ENCODE data around the gene IFNAR1. TPM values are rescaled to one million over a fixed set of nuclear protein-coding genes. Genes with fewer than 3 reads are reported as not detected.
A peak's percentile ranks its signal among the peaks of the same experiment; 100 is the strongest.

The IFNAR1 gene
- total and polyA plus RNA-seq, 7 experiments from 2014 or later, result 24.7 to 76.2 (median 56.9) TPM

DNA sequence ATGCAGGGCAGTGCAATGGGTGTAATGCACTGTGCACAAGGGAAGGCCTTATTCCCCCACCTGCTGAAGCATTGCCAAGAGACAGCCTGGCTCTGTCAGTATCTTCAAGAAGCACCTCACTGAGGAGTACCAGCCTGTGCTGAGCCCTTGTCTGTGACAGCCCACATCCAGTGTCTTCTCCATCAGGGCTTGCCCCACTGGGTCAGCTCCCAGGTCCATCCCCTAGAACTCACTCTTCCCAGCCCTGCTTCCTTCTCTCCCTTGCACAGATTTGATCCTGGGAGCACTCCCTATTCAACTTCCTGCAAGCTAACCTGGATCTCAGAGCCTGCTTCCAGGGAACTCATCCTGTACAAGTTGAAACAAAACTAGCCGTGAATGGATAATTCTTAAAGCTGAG lies 44.8 kb downstream of the IFNAR1 start:
- no peaks in the 10 kb centered on the region for H3K27me3 ChIP-seq (ENCODE audit: control insufficient read depth in 2 of 2, insufficient read depth in 2 of 2, low read length in 2 of 2)
- peaks cover 0 to 8% (median 0%) of the 10 kb centered on the region in 5 donors for H3K27me3 Mint-ChIP-seq
- no peak overlapping the region for H3K4me3 Mint-ChIP-seq
- H3K9me3 Mint-ChIP-seq, result peaks cover 0 to 34% (median 17%) of the 10 kb centered on the region in 11 donors
- no peaks in the 10 kb centered on the region for H3K36me3 ChIP-seq (ENCODE audit: control insufficient read depth in 2 of 3, insufficient read depth in 3 of 3, low read length in 3 of 3)
- ATAC-seq, result no peak
- H3K4me3 ChIP-seq (ENCODE audit: low read length), result no peak overlapping the region
- peaks cover 0 to 9% (median 3%) of the 10 kb centered on the region in 7 donors for H3K4me1 Mint-ChIP-seq
- peaks cover 0 to 29% (median 4%) of the 10 kb centered on the region in 5 donors for H3K36me3 Mint-ChIP-seq
- no peak for DNase-seq
- peak overlapping the region in 1 of 9 donors; percentile 49 for H3K27ac Mint-ChIP-seq
- POLR2A ChIA-PET, result interaction anchor here (0.6 to 1.9 kb wide), 3 partner anchors 8 to 143 kb away, joined by 3 to 10 read pairs (median 4); no protein-coding TSS in a partner anchor
- H3K4me1 ChIP-seq (ENCODE audit: control insufficient read depth in 2 of 2, insufficient read depth in 2 of 2, low read length in 2 of 2), result no peaks in the 10 kb centered on the region
- peaks cover 0 to 23% (median 10%) of the 10 kb centered on the region in 3 experiments for H3K9me3 ChIP-seq (ENCODE audit: control insufficient read depth in 2 of 3, low read length in 3 of 3)
- CTCF ChIA-PET, result interaction anchor here (0.7 to 2.0 kb wide), 3 partner anchors 9 to 170 kb away, joined by 3 to 10 read pairs (median 3); no protein-coding TSS in a partner anchor
- intact Hi-C loops (cut with micrococcal nuclease), result loop anchor here in 1 of 2 donors (10.0 kb wide), 2 partner anchors 105 to 135 kb away; partner anchors contain the start of gene IL10RB
- no peak overlapping the region for H3K27ac ChIP-seq (ENCODE audit: low read depth, low read length)

DNA sequence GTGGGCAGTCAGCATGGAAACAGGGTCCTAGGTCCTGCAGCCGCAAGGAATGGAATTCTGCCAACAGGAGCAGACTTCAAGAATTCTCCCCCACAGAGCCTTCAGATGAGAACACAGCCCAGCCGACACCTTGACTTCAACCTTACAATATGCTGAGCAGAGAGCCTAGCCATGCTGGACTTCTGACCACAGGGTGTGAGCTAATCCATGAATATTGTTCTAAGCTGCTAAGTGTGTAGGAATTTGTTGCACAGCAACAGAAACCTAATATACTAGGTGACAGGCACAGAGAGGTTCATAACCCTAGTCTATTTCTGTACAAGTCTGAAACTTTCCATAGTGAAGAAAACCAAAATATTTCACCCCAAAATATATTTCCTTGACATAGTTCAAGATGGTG lies 45.5 kb downstream of the IFNAR1 start:
- no peak for DNase-seq
- H3K4me3 ChIP-seq (ENCODE audit: low read length), result no peak overlapping the region
- H3K36me3 ChIP-seq (ENCODE audit: control insufficient read depth in 2 of 3, insufficient read depth in 3 of 3, low read length in 3 of 3), result no peaks in the 10 kb centered on the region
- Mint-ChIP-seq H3K4me3 (no peak overlapping the region), H3K27ac (no peak overlapping the region), H3K9me3 (peaks cover 0 to 34% (median 17%) of the 10 kb centered on the region in 11 donors), H3K27me3 (peaks cover 0 to 10% (median 2%) of the 10 kb centered on the region in 5 donors), H3K36me3 (peaks cover 0 to 29% (median 4%) of the 10 kb centered on the region in 5 donors), H3K4me1 (peaks cover 3 to 17% (median 7%) of the 10 kb centered on the region in 7 donors)
- no peaks in the 10 kb centered on the region for H3K27me3 ChIP-seq (ENCODE audit: control insufficient read depth in 2 of 2, insufficient read depth in 2 of 2, low read length in 2 of 2)
- no peaks in the 10 kb centered on the region for H3K4me1 ChIP-seq (ENCODE audit: control insufficient read depth in 2 of 2, insufficient read depth in 2 of 2, low read length in 2 of 2)
- H3K9me3 ChIP-seq (ENCODE audit: control insufficient read depth in 2 of 3, low read length in 3 of 3), result peaks cover 0 to 23% (median 10%) of the 10 kb centered on the region in 3 experiments
- ChIA-PET CTCF (interaction anchor here (1.3 to 2.0 kb wide), 2 partner anchors 9 to 170 kb away, joined by 3 to 10 read pairs; no protein-coding TSS in a partner anchor), POLR2A (interaction anchor here (0.7 to 1.9 kb wide), 3 partner anchors 8 to 41 kb away, joined by 3 to 10 read pairs (median 4); no protein-coding TSS in a partner anchor)
- intact Hi-C loops (cut with micrococcal nuclease), result loop anchor here in 1 of 2 donors (5.0 kb wide), 1 partner anchor 538 kb away; no protein-coding TSS in a partner anchor
- H3K27ac ChIP-seq (ENCODE audit: low read depth, low read length), result no peak overlapping the region
- ATAC-seq, result no peak

DNA sequence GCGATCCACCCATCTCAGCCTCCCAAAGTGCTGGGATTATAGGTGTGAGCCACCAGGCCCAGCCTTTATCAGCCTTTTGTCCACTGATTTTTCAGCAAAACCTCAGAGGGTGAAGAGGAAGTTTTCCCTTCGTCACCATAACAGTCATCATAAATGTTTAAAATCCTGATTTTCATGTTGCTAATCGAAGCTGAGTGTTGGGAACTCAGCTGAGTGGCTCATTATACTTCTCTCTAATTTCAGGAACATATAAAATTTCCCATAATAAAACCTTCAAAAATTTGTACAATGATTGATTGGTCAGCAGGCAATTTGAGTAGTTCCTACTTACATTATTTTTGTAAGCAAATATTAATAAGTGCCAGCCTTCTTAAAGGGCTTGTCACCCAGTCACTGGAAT lies 46.6 kb downstream of the IFNAR1 start:
- Histone ChIP-seq H3K4me3 (ENCODE audit: low read length) (no peak overlapping the region), H3K27me3 (ENCODE audit: control insufficient read depth in 2 of 2, insufficient read depth in 2 of 2, low read length in 2 of 2) (no peaks in the 10 kb centered on the region), H3K36me3 (ENCODE audit: control insufficient read depth in 2 of 3, insufficient read depth in 3 of 3, low read length in 3 of 3) (no peaks in the 10 kb centered on the region), H3K27ac (ENCODE audit: low read depth, low read length) (no peak overlapping the region), H3K9me3 (ENCODE audit: control insufficient read depth in 2 of 3, low read length in 3 of 3) (peaks cover 0 to 23% (median 10%) of the 10 kb centered on the region in 3 experiments), H3K4me1 (ENCODE audit: control insufficient read depth in 2 of 2, insufficient read depth in 2 of 2, low read length in 2 of 2) (no peaks in the 10 kb centered on the region)
- no peak overlapping the region for H3K27ac Mint-ChIP-seq
- H3K4me3 Mint-ChIP-seq, result no peak overlapping the region
- intact Hi-C loops (cut with micrococcal nuclease), result loop anchor here in 1 of 2 donors (5.0 kb wide), 1 partner anchor 539 kb away; no protein-coding TSS in a partner anchor
- no peak for DNase-seq
- H3K9me3 Mint-ChIP-seq, result peaks cover 0 to 31% (median 17%) of the 10 kb centered on the region in 11 donors
- POLR2A ChIA-PET, result interaction anchor here (0.8 kb wide), 1 partner anchor 171 kb away, joined by 3 read pairs; no protein-coding TSS in a partner anchor
- peaks cover 6 to 19% (median 6%) of the 10 kb centered on the region in 7 donors for H3K4me1 Mint-ChIP-seq
- H3K27me3 Mint-ChIP-seq, result peaks cover 0 to 16% (median 4%) of the 10 kb centered on the region in 5 donors
- ATAC-seq, result no peak
- H3K36me3 Mint-ChIP-seq, result peaks cover 0 to 25% (median 4%) of the 10 kb centered on the region in 5 donors
- CTCF ChIA-PET, result interaction anchor here (0.5 to 1.4 kb wide), 5 partner anchors 9 to 172 kb away, joined by 3 to 13 read pairs (median 4); no protein-coding TSS in a partner anchor

DNA sequence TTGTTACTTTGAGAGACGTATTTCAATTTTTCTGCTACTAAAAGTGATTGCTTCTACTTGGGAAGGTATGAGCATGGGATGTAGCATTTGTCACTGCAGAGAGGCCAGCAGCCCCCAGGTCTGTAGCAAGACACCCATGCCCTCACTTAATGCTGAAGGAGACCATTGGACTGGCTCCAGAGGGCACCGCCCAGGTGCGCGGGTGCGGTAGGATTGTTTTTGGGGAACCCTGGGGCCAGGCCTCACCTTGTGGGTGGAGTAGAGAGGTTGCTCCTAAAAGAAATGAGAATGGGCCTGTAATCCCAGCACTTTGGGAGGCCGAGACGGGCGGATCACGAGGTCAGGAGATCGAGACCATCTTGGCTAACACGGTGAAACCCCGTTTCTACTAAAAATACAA lies 47.8 kb downstream of the IFNAR1 start:
- H3K4me1 Mint-ChIP-seq, result peaks cover 6 to 19% (median 8%) of the 10 kb centered on the region in 7 donors
- H3K27ac ChIP-seq (ENCODE audit: low read depth, low read length), result no peak overlapping the region
- no peak for ATAC-seq

DNA sequence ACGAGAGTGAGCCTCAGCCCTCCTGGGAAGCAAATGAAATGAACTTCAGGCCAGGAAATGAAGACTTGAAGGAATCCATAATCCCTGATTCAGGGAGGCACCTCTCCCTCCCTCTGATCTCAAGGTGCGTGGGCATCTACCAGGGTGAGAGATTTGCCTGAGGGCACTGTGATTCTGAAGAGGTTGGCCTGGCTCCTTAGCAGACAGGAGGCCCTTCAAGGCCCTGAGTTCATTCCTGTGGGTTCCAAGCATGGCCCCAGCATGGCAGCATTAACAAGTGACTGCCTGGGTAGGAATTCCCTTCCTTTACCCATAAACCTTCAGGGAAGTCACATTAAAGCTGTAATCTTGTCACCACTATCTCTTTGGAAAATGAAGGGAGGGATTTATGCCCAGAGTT lies 48.7 kb downstream of the IFNAR1 start:
- intact Hi-C loops (cut with micrococcal nuclease), result loop anchor here in 1 of 2 donors (5.0 kb wide), 1 partner anchor 541 kb away; no protein-coding TSS in a partner anchor
- ChIA-PET POLR2A (interaction anchor here (1.0 kb wide), 1 partner anchor 12 kb away, joined by 5 read pairs; no protein-coding TSS in a partner anchor), CTCF (interaction anchor here (0.7 to 3.3 kb wide), 7 partner anchors 11 to 176 kb away, joined by 3 to 12 read pairs (median 5); no protein-coding TSS in a partner anchor)
- Mint-ChIP-seq H3K4me1 (peaks cover 6 to 19% (median 8%) of the 10 kb centered on the region in 7 donors), H3K27ac (no peak overlapping the region), H3K9me3 (peaks cover 0 to 10% (median 3%) of the 10 kb centered on the region in 11 donors), H3K27me3 (peaks cover 0 to 32% (median 4%) of the 10 kb centered on the region in 5 donors), H3K36me3 (peaks cover 0 to 9% (median 0%) of the 10 kb centered on the region in 5 donors), H3K4me3 (no peak overlapping the region)
- DNase-seq (no peak), ATAC-seq (no peak)
- no peaks in the 10 kb centered on the region for H3K4me1 ChIP-seq (ENCODE audit: control insufficient read depth in 2 of 2, insufficient read depth in 2 of 2, low read length in 2 of 2)
- H3K27me3 ChIP-seq (ENCODE audit: control insufficient read depth in 2 of 2, insufficient read depth in 2 of 2, low read length in 2 of 2), result peaks cover 0 to 6% of the 10 kb centered on the region in 2 donors
- H3K36me3 ChIP-seq (ENCODE audit: control insufficient read depth in 2 of 3, insufficient read depth in 3 of 3, low read length in 3 of 3), result no peaks in the 10 kb centered on the region
- H3K4me3 ChIP-seq (ENCODE audit: low read length), result no peak overlapping the region
- no peak overlapping the region for H3K27ac ChIP-seq (ENCODE audit: low read depth, low read length)
- peaks cover 0 to 3% (median 1%) of the 10 kb centered on the region in 3 experiments for H3K9me3 ChIP-seq (ENCODE audit: control insufficient read depth in 2 of 3, low read length in 3 of 3)

More for the DNA sequence above, 47.8 kb downstream of the IFNAR1 start:
- intact Hi-C loops (cut with micrococcal nuclease), result loop anchor here in 1 of 2 donors (5.0 kb wide), 1 partner anchor 540 kb away; no protein-coding TSS in a partner anchor
- H3K36me3 ChIP-seq (ENCODE audit: control insufficient read depth in 2 of 3, insufficient read depth in 3 of 3, low read length in 3 of 3), result no peaks in the 10 kb centered on the region
- no peak overlapping the region for H3K4me3 ChIP-seq (ENCODE audit: low read length)
- ChIA-PET CTCF (no interaction called here), POLR2A (no interaction called here)
- no peaks in the 10 kb centered on the region for H3K4me1 ChIP-seq (ENCODE audit: control insufficient read depth in 2 of 2, insufficient read depth in 2 of 2, low read length in 2 of 2)
- peaks cover 0 to 12% (median 5%) of the 10 kb centered on the region in 3 experiments for H3K9me3 ChIP-seq (ENCODE audit: control insufficient read depth in 2 of 3, low read length in 3 of 3)
- H3K27me3 ChIP-seq (ENCODE audit: control insufficient read depth in 2 of 2, insufficient read depth in 2 of 2, low read length in 2 of 2), result peaks cover 0 to 6% of the 10 kb centered on the region in 2 donors
- peaks cover 0 to 19% (median 7%) of the 10 kb centered on the region in 11 donors for H3K9me3 Mint-ChIP-seq
- H3K36me3 Mint-ChIP-seq, result peaks cover 0 to 14% (median 0%) of the 10 kb centered on the region in 5 donors
- no peak overlapping the region for H3K4me3 Mint-ChIP-seq
- DNase-seq, result no peak
- peak overlapping the region in 1 of 9 donors; percentile 34 for H3K27ac Mint-ChIP-seq
- H3K27me3 Mint-ChIP-seq, result peaks cover 0 to 25% (median 4%) of the 10 kb centered on the region in 5 donors

DNA sequence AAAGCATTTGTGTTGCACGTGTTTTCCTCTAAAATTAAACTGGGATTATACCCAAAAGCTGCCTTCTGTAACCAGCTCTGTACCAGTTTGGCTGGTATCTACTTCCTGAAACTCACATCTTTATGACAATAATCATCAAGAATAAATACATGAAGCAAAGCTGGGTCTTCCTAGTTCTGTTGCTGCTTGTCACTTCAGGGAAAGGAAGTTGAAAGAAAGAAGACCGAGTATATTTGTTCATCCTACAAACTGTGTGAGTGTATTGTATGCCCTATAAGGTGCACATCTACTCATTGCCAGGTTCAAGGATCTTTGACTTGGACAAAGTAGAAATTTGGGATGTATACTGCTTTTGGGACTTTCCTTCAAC lies 49.3 kb downstream of the IFNAR1 start:
- Mint-ChIP-seq H3K36me3 (peaks cover 0 to 6% (median 0%) of the 10 kb centered on the region in 5 donors), H3K9me3 (peaks cover 0 to 6% (median 0%) of the 10 kb centered on the region in 11 donors), H3K4me3 (no peak overlapping the region), H3K27ac (peak overlapping the region in 1 of 9 donors; percentile 45), H3K27me3 (peaks cover 0 to 35% (median 4%) of the 10 kb centered on the region in 5 donors), H3K4me1 (peaks cover 6 to 21% (median 10%) of the 10 kb centered on the region in 7 donors)
- H3K9me3 ChIP-seq (ENCODE audit: control insufficient read depth in 2 of 3, low read length in 3 of 3), result no peaks in the 10 kb centered on the region
- intact Hi-C loops (cut with micrococcal nuclease), result loop anchor here (1.0 to 5.0 kb wide), 7 partner anchors 27 to 542 kb away; no protein-coding TSS in a partner anchor
- H3K4me1 ChIP-seq (ENCODE audit: control insufficient read depth in 2 of 2, insufficient read depth in 2 of 2, low read length in 2 of 2), result no peaks in the 10 kb centered on the region
- H3K36me3 ChIP-seq (ENCODE audit: control insufficient read depth in 2 of 3, insufficient read depth in 3 of 3, low read length in 3 of 3), result no peaks in the 10 kb centered on the region
- ChIA-PET CTCF (interaction anchor here (0.6 to 3.3 kb wide), 9 partner anchors 11 to 542 kb away, joined by 3 to 12 read pairs (median 5); no protein-coding TSS in a partner anchor), POLR2A (interaction anchor here (1.0 kb wide), 1 partner anchor 12 kb away, joined by 5 read pairs; no protein-coding TSS in a partner anchor)
- peaks cover 0 to 6% of the 10 kb centered on the region in 2 donors for H3K27me3 ChIP-seq (ENCODE audit: control insufficient read depth in 2 of 2, insufficient read depth in 2 of 2, low read length in 2 of 2)
- peak; percentile 43 for ATAC-seq
- no peak overlapping the region for H3K4me3 ChIP-seq (ENCODE audit: low read length)
- H3K27ac ChIP-seq (ENCODE audit: low read depth, low read length), result no peak overlapping the region
- DNase-seq, result no peak

Data from naive thymus-derived CD4-positive, alpha-beta T cell (primary cell).